IMR-90 (cell line): Measurements from ENCODE around the gene PPM1L. TPM values are rescaled to one million over a fixed set of nuclear protein-coding genes. Genes with fewer than 3 reads are reported as not detected.

Experiments
- ATAC-seq: fragments of 200-7000 bp; cut with Tn5 transposase; 2 replicates; pipeline ENCODE4 v1.9.1; 2020; ENCODE audit warnings: low read depth, mild to moderate bottlenecking, moderate library complexity
- BruUV-seq: library from RNA; stranded (reverse); fragments of 400-500 nt; replicated peaks from 2 replicates; lab custom pipeline; 2021; lab: Mats Ljungman, UMichigan
- CTCF ChIA-PET: fragments of 300-600 bp; formaldehyde crosslinking; extraction: SDS; loops from one replicate; lab custom pipeline; 2021; ENCODE audit warnings: antibody characterized with exemption; lab: Yijun Ruan, JAX
- POLR2A ChIA-PET: fragments of 300-600 bp; sonication (Branson Sonifier 250); formaldehyde crosslinking; loops from one replicate; lab custom pipeline; 2022; ENCODE audit warnings: antibody characterized with exemption; ENCODE audit not compliant: unreplicated experiment; lab: Charles Lee
- DNase-seq: peaks from one replicate; pipeline ENCODE4 v3.0.0; 2013
- H2AFZ ChIP-seq: replicated peaks from 2 replicates; pipeline ENCODE3; 2013; ENCODE audit warnings: low read length, mild to moderate bottlenecking; ENCODE audit not compliant: poor library complexity
- H2AK5ac ChIP-seq: 2 replicates; pipeline ENCODE4 v1.6.1; 2013; ENCODE audit warnings: low read depth, low read length, inconsistent platforms
- H2AK9ac ChIP-seq: replicated peaks from 2 replicates; pipeline ENCODE3; 2013; ENCODE audit warnings: mild to moderate bottlenecking, low read depth, low read length, moderate library complexity; ENCODE audit not compliant: poor library complexity
- H2BK120ac ChIP-seq: 2 replicates; pipeline ENCODE4 v1.6.1; 2013; ENCODE audit warnings: low read depth, low read length, inconsistent platforms
- H2BK15ac ChIP-seq: 3 replicates; pipeline ENCODE4 v1.6.1; 2013; ENCODE audit warnings: low read depth, low read length, inconsistent platforms
- H2BK20ac ChIP-seq: 2 replicates; pipeline ENCODE4 v1.6.1; 2013; ENCODE audit warnings: low read depth, mild to moderate bottlenecking, inconsistent platforms, low read length, moderate library complexity
- H2BK5ac ChIP-seq: 2 replicates; pipeline ENCODE4 v1.6.1; 2013; ENCODE audit warnings: mild to moderate bottlenecking, low read depth, low read length, inconsistent platforms; ENCODE audit not compliant: poor library complexity, severe bottlenecking
- H3K14ac ChIP-seq: replicated peaks from 2 replicates; pipeline ENCODE4 v1.6.1; 2013; ENCODE audit warnings: low read depth, low read length, inconsistent platforms
- H3K18ac ChIP-seq: 2 replicates; pipeline ENCODE4 v1.6.1; 2013; ENCODE audit warnings: low read depth, low read length, control low read depth
- H3K23ac ChIP-seq: 2 replicates; pipeline ENCODE4 v1.6.1; 2013; ENCODE audit warnings: low read depth, low read length, inconsistent platforms
- H3K27ac ChIP-seq: 2 replicates; pipeline ENCODE4 v1.5.1; 2013; ENCODE audit warnings: mild to moderate bottlenecking, control low read depth, low read length; ENCODE audit not compliant: insufficient read depth
- H3K27me3 ChIP-seq: 2 replicates; pipeline ENCODE4 v1.6.1; 2013; ENCODE audit warnings: low read length; ENCODE audit not compliant: control insufficient read depth, insufficient read depth
- H3K36me3 ChIP-seq: 2 replicates; pipeline ENCODE4 v1.6.1; 2013; ENCODE audit warnings: low read length, mixed read lengths; ENCODE audit not compliant: control insufficient read depth, insufficient read depth
- H3K4ac ChIP-seq: 2 replicates; pipeline ENCODE4 v1.6.1; 2013; ENCODE audit warnings: low read depth, low read length, inconsistent platforms
- H3K4me1 ChIP-seq: 2 replicates; pipeline ENCODE4 v1.6.1; 2013; ENCODE audit warnings: low read length, mixed read lengths; ENCODE audit not compliant: control insufficient read depth, insufficient read depth
- H3K4me2 ChIP-seq: 2 replicates; pipeline ENCODE4 v1.6.1; 2013; ENCODE audit warnings: low read depth, mild to moderate bottlenecking, control low read depth, low read length, moderate library complexity
- H3K4me3 ChIP-seq: 2 replicates; pipeline ENCODE4 v1.5.1; 2013; ENCODE audit warnings: low read depth, mild to moderate bottlenecking, control low read depth, low read length, moderate library complexity; ENCODE audit not compliant: insufficient read depth
- H3K56ac ChIP-seq: 2 replicates; pipeline ENCODE4 v1.6.1; 2013; ENCODE audit warnings: low read length, inconsistent platforms; ENCODE audit not compliant: insufficient read depth; ENCODE audit errors: extremely low read depth
- H3K79me1 ChIP-seq, 2 experiments: 2 replicates each; pipeline ENCODE4 v1.6.1; 2013; ENCODE audit warnings: low read length in 2 of 2, inconsistent platforms in 1 of 2, low read depth in 1 of 2
- H3K9ac ChIP-seq: 2 replicates; pipeline ENCODE4 v1.6.1; 2013; ENCODE audit warnings: low read depth, low read length, control low read depth
- H3K9me1 ChIP-seq: 2 replicates; pipeline ENCODE4 v1.6.1; 2013; ENCODE audit warnings: low read length, inconsistent platforms; ENCODE audit not compliant: insufficient read depth
- H3K9me3 ChIP-seq: 2 replicates; pipeline ENCODE4 v1.6.1; 2013; ENCODE audit warnings: low read length; ENCODE audit not compliant: control insufficient read depth, insufficient read depth
- H4K20me1 ChIP-seq: 2 replicates; pipeline ENCODE4 v1.6.1; 2013; ENCODE audit warnings: low read length, inconsistent platforms; ENCODE audit not compliant: insufficient read depth
- H4K5ac ChIP-seq: 2 replicates; pipeline ENCODE4 v1.6.1; 2013; ENCODE audit warnings: mild to moderate bottlenecking, low read depth, low read length, control low read depth
- H4K8ac ChIP-seq, 2 experiments: 2 replicates each; pipeline ENCODE4 v1.6.1; 2013; ENCODE audit warnings: low read depth in 2 of 2, low read length in 2 of 2, control low read depth in 1 of 2, inconsistent platforms in 1 of 2
- H4K91ac ChIP-seq: 2 replicates; pipeline ENCODE4 v1.6.1; 2013; ENCODE audit warnings: low read depth, low read length, inconsistent platforms; ENCODE audit not compliant: insufficient read depth
- BHLHE40 ChIP-seq: fragments of 150-350 bp; IDR thresholded peaks from 2 replicates; pipeline ENCODE4 v1.6.1; 2016; ENCODE audit warnings: mild to moderate bottlenecking, low read depth, low read length
- CEBPB ChIP-seq: IDR thresholded peaks from 2 replicates; pipeline ENCODE4 v1.6.1; 2012; ENCODE audit warnings: low read depth, low read length, improper control_type of control experiment
- CHD1 ChIP-seq: IDR thresholded peaks from 2 replicates; pipeline ENCODE4 v1.6.1; 2012; ENCODE audit warnings: low read depth, low read length, improper control_type of control experiment
- CTCF ChIP-seq: conservative IDR thresholded peaks from 2 replicates; pipeline ENCODE4 v1.5.1; 2012; ENCODE audit warnings: mild to moderate bottlenecking, low read depth, low read length, improper control_type of control experiment
- ELK1 ChIP-seq: fragments of 150-350 bp; IDR thresholded peaks from 2 replicates; pipeline ENCODE4 v1.6.1; 2016; ENCODE audit warnings: low read depth, mild to moderate bottlenecking, low read length, moderate library complexity, borderline replicate concordance
- FOS ChIP-seq: fragments of 150-350 bp; IDR thresholded peaks from 2 replicates; pipeline ENCODE4 v1.6.1; 2016; ENCODE audit warnings: low read depth, low read length
- MAFK ChIP-seq: IDR thresholded peaks from 2 replicates; pipeline ENCODE4 v1.6.1; 2012; ENCODE audit warnings: low read depth, low read length, improper control_type of control experiment
- MAZ ChIP-seq: IDR thresholded peaks from 2 replicates; pipeline ENCODE4 v1.6.1; 2012; ENCODE audit warnings: low read depth, mild to moderate bottlenecking, low read length, improper control_type of control experiment, moderate library complexity, borderline replicate concordance
- MXI1 ChIP-seq: IDR thresholded peaks from 2 replicates; pipeline ENCODE4 v1.6.1; 2012; ENCODE audit warnings: low read depth, mild to moderate bottlenecking, low read length, moderate library complexity, borderline replicate concordance
- NFE2L2 ChIP-seq: fragments of 150-350 bp; IDR thresholded peaks from 2 replicates; pipeline ENCODE4 v1.6.1; 2016; ENCODE audit warnings: low read depth, mild to moderate bottlenecking, low read length
- POLR2A ChIP-seq: IDR thresholded peaks from 2 replicates; pipeline ENCODE4 v1.6.1; 2012; ENCODE audit warnings: mild to moderate bottlenecking, low read depth, low read length
- RAD21 ChIP-seq: IDR thresholded peaks from 2 replicates; pipeline ENCODE4 v1.6.1; 2012; ENCODE audit warnings: low read length, improper control_type of control experiment
- RCOR1 ChIP-seq: IDR thresholded peaks from 2 replicates; pipeline ENCODE4 v1.6.1; 2012; ENCODE audit warnings: mild to moderate bottlenecking, low read length, improper control_type of control experiment; ENCODE audit not compliant: insufficient replicate concordance
- RFX5 ChIP-seq: IDR thresholded peaks from 2 replicates; pipeline ENCODE4 v1.8.0; 2012; ENCODE audit warnings: low read depth, mild to moderate bottlenecking, low read length, moderate library complexity
- SMC3 ChIP-seq: fragments of 150-350 bp; IDR thresholded peaks from 2 replicates; pipeline ENCODE4 v1.6.1; 2016; ENCODE audit warnings: low read depth, mild to moderate bottlenecking, antibody characterized with exemption, low read length, moderate library complexity
- USF2 ChIP-seq: fragments of 150-350 bp; IDR thresholded peaks from 2 replicates; pipeline ENCODE4 v1.6.1; 2017; ENCODE audit warnings: mild to moderate bottlenecking, antibody characterized with exemption, low read length, low read depth
- WGBS, 2 experiments: methylation state at CpG; one replicate each; pipeline versions ENCODE4 v1.1.5 to v1.1.7; 2013; ENCODE audit warnings: missing lambda C conversion rate in 2 of 2; ENCODE audit not compliant: insufficient read length in 1 of 2; ENCODE audit errors: extremely low coverage in 2 of 2; 5-methylcytosine and 5-hydroxymethylcytosine counted together
- dilution Hi-C: fragments of 300-500 bp; cut with HindIII; formaldehyde crosslinking; loops from one replicate; pipeline ENCODE4 v1.14.3; 2018; ENCODE audit warnings: low sequenced_read_pairs; ENCODE audit not compliant: unreplicated experiment
- in situ Hi-C: fragments of 300-500 bp; cut with MboI; formaldehyde crosslinking; loops from 3 replicates; pipeline ENCODE4 v1.14.3; 2019; ENCODE audit warnings: low sequenced_read_pairs, inconsistent platforms, mixed read lengths
- intact Hi-C: fragments of 100-400 bp; cut with micrococcal nuclease; formaldehyde crosslinking; loops from 2 replicates; pipeline ENCODE4 v1.10.0; 2022
- polyA plus RNA-seq, 3 experiments: library from polyadenylated mRNA; depleted of rRNA; stranded (reverse); fragments of >200 nt; gene quantifications; 2 replicates each; pipeline ENCODE4 v1.2.3, GENCODE V29; 2012; ENCODE audit warnings: low replicate concordance in 1 of 3
- total RNA-seq: library from RNA; depleted of rRNA; stranded (reverse); fragments of >200 nt; gene quantifications from 2 replicates; pipeline ENCODE4 v1.2.3, GENCODE V29; 2012

The PPM1L gene
- total and polyA plus RNA-seq, 2 of the 4 experiments (the other 2 are of a cell fraction), result 0.14 to 0.18 TPM

GRCh38 chr3:160763073-160763472 is 7.0 kb downstream of the PPM1L start:
- DNase-seq, result no peak
- Histone ChIP-seq H3K27ac (no peak overlapping the region), H3K27me3 (no peaks in the 10 kb centered on the region; the same call in 1 of the 2 replicates), H3K18ac (no peak overlapping the region), H4K91ac (no peak overlapping the region), H4K20me1 (no peaks in the 10 kb centered on the region), H2BK20ac (no peak overlapping the region), H3K9me1 (no peaks in the 10 kb centered on the region), H2BK120ac (no peak overlapping the region), H2BK5ac (no peak overlapping the region), H2AK5ac (no peak overlapping the region), H2AFZ (no peak overlapping the region), H4K8ac (no peak overlapping the region), H2AK9ac (no peak overlapping the region), H2BK15ac (no peak overlapping the region), H4K5ac (no peak overlapping the region), H3K9me3 (no peaks in the 10 kb centered on the region), H3K4ac (no peak overlapping the region), H3K4me2 (no peak overlapping the region), H3K9ac (no peak overlapping the region), H3K4me3 (no peak overlapping the region), H3K14ac (no peak overlapping the region), H3K36me3 (no peaks in the 10 kb centered on the region), H3K4me1 (no peaks in the 10 kb centered on the region), H3K23ac (no peak overlapping the region), H3K79me1 (no peaks in the 10 kb centered on the region), H3K56ac (no peak overlapping the region)
- ATAC-seq, result no peak
- no CpG with 5 or more reads among the region's 1 CpG for WGBS, 2 experiments
- TF ChIP-seq NFE2L2 (no peak), ELK1 (no peak), SMC3 (no peak), MXI1 (no peak), USF2 (no peak), RAD21 (no peak), RFX5 (no peak), MAFK (no peak), CTCF (no peak), MAZ (no peak), POLR2A (no peak), CHD1 (no peak), FOS (no peak), CEBPB (no peak), BHLHE40 (no peak), RCOR1 (no peak)
- ChIA-PET POLR2A (interaction anchor here (0.6 kb wide), 1 partner anchor 25 kb away, joined by 10 read pairs; no protein-coding TSS in a partner anchor), CTCF (no interaction called here)
- dilution Hi-C loops (no loop called here), intact Hi-C loops (no loop called here), in situ Hi-C loops (no loop called here)
- no TSS peak for BruUV-seq
